ENCODE results near the gene MXD3.
A peak's percentile ranks its signal among the peaks of the same experiment; 100 is the strongest.
"Not testable (repeated sequence)": the region's sequence is repeated elsewhere in the genome, so short reads cannot be mapped to it uniquely, and the experiment has no call there.

The MXD3 gene

GRCh38 chr5:177319913-177320588, 8.4 kb upstream of the MXD3 start:
- no peak for DNase-seq

GRCh38 chr5:177317959-177318377, 6.3 kb upstream of the MXD3 start:
- peak; percentile 71 for DNase-seq

DNA sequence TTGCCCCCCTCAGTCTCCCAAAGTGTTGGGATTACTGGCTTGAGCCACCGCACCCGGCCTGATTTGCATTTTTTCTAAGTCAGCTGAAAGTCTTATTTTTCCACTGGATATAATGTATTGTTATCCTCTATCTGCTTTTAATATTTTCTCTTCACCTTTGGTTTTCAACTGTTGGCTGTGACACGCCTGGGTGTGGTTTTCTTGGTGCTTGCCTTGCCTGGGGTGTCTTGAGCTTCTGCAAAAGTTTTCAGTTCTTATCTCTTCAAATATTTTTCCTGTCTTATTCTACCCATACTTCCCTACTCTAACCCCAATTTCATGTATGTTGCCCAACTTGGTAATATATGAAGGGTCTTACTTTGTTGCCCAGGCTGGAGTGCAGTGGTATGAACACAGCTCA, 4.3 kb upstream of the MXD3 start:
- no peak for DNase-seq

GRCh38 chr5:177315411-177315810, 3.7 kb upstream of the MXD3 start:
- DNase-seq, result no peak

GRCh38 chr5:177314376-177315342, 3.0 kb upstream of the MXD3 start:
- DNase-seq, result no peak

- no peak for DNase-seq
These were observed 2.0 kb upstream of the MXD3 start for GRCh38 chr5:177313561-177314259.

DNA sequence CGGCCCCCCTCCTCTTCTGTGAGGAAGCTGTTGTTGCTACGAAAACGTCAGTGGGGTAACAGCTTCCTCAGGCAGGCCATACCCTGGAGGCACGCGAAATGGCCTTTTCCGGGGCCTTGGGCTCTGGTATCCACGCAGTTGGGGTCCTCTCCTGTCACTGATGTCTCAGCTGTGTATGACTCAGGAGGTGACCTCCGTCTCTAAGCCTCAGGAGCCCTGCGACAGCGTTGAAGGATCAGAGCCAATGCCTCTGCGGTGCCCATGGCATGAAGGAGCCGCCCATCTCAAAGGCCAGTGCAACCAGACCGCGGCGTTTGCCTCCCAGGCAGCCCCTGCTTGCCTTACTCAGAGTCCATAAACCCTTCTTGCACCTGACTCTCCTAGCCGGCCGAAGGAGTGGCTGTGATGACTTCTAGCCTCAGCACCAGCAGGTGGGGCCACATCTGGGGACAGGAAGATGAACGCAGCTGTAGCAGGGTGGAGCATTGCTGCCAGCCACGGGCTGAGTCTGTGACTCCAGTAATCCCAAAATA, 1.0 kb upstream of the MXD3 start:
- DNase-seq, result no peak

- no peak for DNase-seq
These were observed 341 bp downstream of the MXD3 start for GRCh38 chr5:177311392-177311722.

GRCh38 chr5:177310757-177311391, 824 bp downstream of the MXD3 start:
- DNase-seq, result no peak

GRCh38 chr5:177310332-177310731, 1.4 kb downstream of the MXD3 start:
- DNase-seq, result no peak

DNA sequence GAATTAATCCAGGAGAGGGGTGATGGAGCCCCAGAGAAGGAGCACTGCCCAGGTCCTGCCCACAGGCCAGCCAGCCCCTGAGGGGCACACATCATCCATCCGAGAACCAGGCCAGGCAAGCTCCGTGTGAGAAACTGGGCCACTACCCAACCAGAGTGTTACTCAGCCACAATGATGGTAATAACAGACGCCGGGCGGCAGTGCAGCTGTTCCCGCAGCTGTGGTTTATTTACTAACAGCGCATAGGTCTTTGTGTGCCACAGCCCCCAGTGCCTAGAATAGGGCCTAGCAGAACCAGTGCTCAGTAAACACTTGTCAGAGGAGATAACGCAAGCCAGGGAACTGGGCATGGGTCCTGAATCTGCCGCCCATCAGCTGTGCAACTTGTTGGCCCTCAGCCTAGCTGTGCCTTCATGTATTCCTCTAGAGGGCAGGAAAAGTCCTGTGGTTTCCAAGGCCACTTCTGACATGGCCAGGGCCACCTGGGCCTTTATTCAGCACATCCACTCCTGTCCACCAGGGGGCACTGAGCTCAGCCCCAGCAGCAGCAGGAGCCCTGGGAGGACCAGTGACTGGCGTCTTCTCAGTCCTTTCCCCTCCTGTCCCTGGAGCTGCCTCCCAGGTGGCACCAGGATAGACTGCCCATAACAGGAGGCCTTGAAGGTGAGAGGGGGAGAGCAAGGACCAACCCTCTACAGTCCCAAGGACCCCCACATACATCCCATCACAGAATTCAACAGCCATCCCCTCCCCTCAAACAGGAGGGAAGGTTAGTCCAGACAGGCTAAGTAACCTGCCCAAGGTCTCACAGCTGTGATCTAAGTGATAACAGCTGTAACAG, 2.1 kb downstream of the MXD3 start:
- peak; percentile 62 for DNase-seq

DNA sequence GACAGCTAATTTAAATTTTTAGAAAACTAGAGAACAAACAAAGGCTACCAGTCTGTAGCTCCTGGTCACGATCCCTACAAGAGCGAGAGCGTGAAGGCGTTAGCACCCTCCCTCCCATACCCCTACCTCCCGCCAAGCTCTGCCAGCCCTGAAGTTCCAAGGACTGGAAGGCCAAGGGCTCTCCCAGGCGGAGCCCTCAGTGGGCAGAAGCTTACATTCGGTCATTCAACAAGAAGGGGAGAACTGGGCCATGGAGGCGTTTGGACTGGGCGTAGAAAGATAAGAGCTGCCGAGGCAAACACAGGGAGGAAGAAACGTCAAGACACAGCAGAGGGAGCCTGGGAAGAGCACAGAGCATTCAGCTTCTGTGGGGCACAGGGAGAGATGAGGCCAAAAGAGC, 3.0 kb downstream of the MXD3 start:
- DNase-seq, result no peak

GRCh38 chr5:177307544-177308363, 3.9 kb downstream of the MXD3 start:
- no peak for DNase-seq

DNA sequence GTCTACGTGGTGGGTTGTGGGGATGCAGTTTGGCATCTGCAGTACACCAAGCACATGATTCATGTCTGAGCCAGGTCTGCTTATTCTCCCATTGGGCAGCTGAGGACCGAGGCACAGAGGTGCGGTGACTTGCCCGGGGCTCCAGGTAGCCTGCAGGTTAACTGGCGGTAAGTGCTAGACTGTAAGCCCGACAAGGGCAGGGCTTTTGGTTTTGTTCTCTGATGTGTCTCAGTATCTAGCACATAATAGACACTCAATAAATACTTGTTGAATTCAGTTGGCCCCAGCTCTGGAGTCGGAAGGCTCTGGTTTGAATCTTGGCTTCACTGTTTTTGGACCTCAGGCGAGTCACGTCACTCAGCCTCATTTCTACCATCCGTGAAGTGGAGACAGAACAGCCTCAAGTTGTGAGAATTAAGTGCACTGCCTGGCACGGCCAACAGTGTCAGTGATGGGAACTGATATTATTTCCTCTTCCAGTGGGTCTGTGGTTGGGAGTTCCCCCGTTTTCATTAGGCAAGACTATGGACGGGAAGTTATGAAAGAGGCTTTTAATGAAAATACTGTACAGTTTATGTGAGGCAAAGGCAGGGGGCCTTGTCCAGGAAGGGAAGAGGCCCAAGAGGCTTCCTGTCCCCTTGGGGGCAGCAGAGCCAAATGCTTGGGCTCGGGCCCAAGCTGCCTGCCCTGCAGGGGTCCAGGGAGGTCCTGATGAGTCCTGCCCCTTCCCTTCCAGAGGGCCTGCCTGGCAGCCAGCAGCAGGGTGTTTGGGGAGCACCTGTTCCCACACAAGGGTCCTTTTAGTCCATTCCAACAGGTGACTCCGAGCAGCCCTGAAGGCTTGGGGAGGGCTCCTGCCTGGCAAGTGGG, 4.8 kb downstream of the MXD3 start:
- DNase-seq, result no peak

GRCh38 chr5:177306103-177306640, 5.5 kb downstream of the MXD3 start:
- not testable (repeated sequence) for DNase-seq

GRCh38 chr5:177304392-177305119, 7.1 kb downstream of the MXD3 start:
- DNase-seq, result no peak

- DNase-seq, result no peak
These were observed 7.7 kb downstream of the MXD3 start for GRCh38 chr5:177303925-177304391.

DNA sequence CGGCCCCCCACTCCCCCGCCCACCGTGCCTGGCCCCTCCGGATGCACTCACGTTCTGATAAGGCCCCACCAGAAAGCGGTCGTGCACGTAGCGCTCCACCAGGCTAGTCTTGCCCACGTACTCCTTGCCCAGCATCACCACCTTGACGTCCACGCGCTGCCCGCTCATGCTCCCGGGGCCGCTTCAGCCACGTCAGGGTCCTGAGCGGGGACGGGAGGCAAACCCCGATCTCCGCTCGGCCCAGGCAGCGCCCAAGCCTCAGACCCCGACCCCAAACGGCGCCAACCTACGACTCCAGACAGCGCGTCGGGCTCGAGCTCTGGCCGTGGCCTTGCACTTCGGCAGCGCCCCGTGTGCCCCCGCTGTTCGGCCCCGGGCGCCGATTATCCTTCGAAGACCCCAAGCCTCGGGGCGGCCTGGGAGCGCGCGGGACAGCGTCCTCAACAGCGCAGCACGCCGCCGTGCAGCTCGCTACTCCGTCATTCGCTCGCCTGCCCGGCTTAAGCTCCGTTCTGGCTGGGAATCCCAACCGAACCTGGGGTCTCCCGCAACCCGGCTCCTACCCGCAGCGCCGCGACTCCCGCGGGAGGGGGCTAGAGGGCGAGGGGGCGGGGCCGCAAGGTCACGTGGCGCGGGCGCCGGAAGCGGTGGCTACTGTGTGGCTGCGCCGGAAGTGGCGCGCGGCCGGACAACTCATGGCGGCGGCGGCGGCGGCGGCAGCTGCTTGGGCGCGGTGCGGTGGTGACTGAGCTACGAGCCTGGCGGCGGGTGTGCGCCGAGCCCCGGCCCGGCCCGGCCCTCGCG, 8.4 kb downstream of the MXD3 start, which contains the start of the genes PRELID1 and RAB24:
Gene PRELID1 (plus strand): TSS at position 679 of the 804 bp plus-strand sequence. CDS start 187 bp downstream, outside the sequence.
Gene RAB24 (minus strand): TSS at position 599 of the 804 bp plus-strand sequence. CDS start 431 bp downstream, at position 168.
- DNase-seq, result peak; percentile 90

Measured in stimulated activated CD4-positive, alpha-beta T cell treated with anti-CD3 and anti-CD28 coated beads, Interleukin-12 subunit alpha, Interleukin-12 subunit beta, amount 100 ng/mL, for 4 hours (primary cell).